22Rv1 (cell line): ENCODE measurements around the gene ACADL.
"Not testable (repeated sequence)": the region's sequence is repeated elsewhere in the genome, so short reads cannot be mapped to it uniquely, and the experiment has no call there.

Experiments used
- H3K27ac ChIP-seq: fragments of 450-650 bp; 2 replicates; pipeline ENCODE4 v1.5.1; 2017
- ZFX ChIP-seq: fragments of 450-650 bp; IDR thresholded peaks from 2 replicates; pipeline ENCODE4 v1.6.1; 2017; ENCODE audit warnings: antibody characterized with exemption, borderline replicate concordance
- TF ChIP-seq, protein P1 (sequence below): fragments of 450-650 bp; IDR thresholded peaks from 2 replicates; pipeline ENCODE4 v1.5.1; 2017; ENCODE audit warnings: mild to moderate bottlenecking

ACADL gene

DNA sequence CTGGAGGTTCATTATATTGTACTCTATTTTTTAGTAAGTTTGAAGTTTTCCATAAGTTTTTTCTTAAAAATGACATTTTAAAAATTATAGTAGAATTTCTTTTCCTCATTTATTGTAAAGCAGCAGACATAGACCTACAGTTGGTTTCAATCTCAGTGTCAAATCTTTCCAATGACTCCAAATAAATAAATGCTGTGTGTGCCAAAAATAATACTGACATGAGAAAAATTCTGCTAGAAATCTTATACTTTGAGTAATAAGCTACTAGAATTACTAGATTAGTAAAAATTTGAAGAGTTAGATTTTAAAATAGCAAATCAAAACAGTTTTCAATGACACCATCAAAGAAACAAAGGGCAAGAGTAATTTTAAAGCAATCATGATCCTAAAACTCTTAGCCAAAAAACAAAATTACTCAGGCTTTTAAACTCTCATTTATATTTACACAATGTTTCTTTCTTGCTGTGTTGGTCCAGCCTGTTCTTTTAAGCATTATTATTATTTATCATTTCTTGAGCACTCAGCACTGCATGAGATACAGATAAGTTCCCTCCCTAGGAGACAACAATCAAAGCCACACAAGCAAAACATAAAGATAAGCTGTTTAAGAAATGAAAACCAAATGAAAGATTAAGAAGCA is 45.8 kb downstream of the ACADL start:
- H3K27ac ChIP-seq: no peak overlapping the region

DNA sequence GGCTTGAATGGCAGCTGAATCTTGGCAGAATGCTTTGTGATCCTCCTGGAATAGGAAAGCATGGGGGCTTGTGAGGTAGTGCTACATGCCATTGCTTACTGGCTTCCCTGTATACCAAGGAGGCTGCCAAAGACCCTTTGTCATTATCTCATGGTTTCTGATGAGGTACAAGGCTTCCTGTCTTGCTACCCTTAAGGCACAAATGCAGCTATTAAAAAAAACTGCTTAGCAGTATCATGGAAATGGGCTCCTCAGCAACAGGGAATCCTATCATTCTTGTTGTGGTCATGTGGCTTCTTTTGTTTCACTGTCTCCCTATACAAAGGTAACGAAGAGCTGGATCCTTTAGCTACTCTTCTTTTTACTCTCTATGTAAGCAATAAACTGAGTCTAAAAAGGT is 47.5 kb downstream of the ACADL start:
- H3K27ac ChIP-seq: no peak overlapping the region
- TF ChIP-seq, protein P1, sequence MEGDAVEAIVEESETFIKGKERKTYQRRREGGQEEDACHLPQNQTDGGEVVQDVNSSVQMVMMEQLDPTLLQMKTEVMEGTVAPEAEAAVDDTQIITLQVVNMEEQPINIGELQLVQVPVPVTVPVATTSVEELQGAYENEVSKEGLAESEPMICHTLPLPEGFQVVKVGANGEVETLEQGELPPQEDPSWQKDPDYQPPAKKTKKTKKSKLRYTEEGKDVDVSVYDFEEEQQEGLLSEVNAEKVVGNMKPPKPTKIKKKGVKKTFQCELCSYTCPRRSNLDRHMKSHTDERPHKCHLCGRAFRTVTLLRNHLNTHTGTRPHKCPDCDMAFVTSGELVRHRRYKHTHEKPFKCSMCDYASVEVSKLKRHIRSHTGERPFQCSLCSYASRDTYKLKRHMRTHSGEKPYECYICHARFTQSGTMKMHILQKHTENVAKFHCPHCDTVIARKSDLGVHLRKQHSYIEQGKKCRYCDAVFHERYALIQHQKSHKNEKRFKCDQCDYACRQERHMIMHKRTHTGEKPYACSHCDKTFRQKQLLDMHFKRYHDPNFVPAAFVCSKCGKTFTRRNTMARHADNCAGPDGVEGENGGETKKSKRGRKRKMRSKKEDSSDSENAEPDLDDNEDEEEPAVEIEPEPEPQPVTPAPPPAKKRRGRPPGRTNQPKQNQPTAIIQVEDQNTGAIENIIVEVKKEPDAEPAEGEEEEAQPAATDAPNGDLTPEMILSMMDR: no peak
- no peak for TF ChIP-seq ZFX

More for the DNA sequence above, 45.8 kb downstream of the ACADL start:
- TF ChIP-seq, protein P1: no peak
- no peak for TF ChIP-seq ZFX

DNA sequence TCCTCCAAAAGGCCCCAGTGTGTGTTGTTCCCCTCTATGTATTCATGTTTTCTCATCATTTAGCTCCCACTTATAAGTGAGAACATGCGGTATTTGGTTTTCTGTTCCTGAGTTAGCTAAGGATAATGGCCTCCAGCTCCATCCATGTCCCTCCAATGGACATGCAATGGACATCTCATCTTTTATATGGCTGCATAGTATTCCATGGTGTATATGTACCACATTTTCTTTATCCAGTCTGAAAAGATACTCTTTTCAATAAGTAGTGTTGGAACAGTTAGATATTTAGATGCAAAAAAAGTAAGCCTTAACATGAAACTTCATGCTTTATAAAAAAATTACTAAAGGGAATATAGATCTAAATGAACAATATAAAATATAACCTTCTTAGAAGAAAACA is 48.1 kb downstream of the ACADL start:
- not testable (repeated sequence) for H3K27ac ChIP-seq

DNA sequence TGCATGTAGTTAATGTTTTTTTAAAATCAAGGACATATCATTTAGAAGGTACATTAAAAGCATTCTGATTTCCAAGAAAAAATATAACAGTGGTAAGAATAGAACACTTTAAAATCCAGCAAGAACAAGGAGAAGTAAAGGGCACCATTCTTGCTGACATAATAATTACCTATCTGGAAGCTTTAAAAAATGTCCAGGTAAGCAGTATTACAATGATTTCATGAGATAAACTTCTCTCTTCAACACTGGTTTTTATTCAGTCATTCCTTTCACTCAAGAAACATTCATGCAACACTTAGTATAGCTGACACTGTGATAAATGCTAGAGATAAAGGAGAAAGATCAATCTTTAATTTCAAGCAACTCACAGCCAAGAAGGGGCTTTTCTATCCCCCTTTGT is 51.2 kb downstream of the ACADL start:
- no peak overlapping the region for H3K27ac ChIP-seq

DNA sequence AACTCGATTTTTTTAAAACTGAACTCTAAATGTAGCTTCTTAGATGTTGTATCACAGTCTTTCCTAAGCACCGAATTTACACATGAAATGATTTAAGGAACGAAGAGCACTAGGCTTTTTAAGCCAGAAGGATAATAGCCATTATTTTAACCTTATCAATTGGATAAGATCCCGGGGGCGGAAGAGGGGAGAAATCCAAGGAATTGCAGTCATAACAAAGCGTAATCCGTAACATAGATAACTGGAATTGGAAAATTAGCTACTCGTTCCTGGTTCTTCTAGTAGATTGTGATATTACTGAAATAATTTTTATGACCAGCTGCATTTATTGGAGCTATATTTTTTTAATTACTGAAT is 53.0 kb downstream of the ACADL start:
- peak overlapping the region; percentile 97 for H3K27ac ChIP-seq

More for the DNA sequence above, 51.2 kb downstream of the ACADL start:
- TF ChIP-seq, protein P1: no peak
- TF ChIP-seq ZFX: no peak

DNA sequence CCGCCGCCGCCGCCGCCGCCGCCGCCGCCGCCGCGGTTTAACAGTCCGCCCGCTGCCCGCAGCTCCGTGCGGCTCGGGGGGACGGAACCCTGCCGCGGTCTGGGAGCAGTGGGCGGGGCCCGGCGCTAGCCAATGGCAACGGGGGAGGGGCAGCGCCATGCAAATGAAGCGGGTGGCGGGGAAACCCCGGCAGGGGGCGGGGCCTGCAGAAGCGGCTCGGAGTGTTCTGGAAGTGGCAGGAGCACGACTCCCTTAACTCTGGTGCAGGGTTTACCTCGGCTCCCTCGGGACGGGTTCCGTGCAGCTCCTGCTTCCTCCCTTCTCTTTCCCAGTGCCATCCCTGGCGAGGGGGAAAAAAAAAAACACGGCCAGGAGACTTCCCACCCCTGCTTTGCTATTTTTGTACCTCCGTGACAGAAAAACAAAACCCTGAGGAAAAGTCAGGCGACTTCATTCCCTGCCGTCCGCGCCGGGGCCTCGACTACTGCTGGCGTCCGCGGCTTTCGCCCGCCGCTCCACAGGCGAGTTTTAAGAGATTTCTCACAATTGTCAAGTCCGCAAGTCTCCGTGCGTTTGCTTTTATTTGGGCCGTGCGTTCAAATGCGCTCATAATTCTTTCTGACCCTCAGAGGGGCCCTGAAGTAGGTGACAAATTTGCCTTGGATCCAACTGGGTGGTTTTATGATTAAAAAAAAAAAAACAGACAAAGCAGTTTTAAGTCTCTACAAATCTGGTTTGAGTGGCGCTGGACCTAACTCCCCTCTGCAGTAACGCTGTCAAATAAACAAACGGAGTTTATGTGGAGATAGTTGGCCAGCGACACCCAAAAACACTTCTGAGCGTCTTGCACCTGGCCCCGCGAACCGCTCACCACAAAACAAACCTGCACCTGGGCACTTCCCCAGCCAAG is 53.7 kb downstream of the ACADL start, which contains the start of gene KANSL1L:
Gene KANSL1L, minus strand, starts transcription at position 101 of the 910 bp plus-strand sequence. CDS start 16,827 bp downstream, outside the sequence.
- peak within 1 kb of the TSS; percentile 97 for H3K27ac ChIP-seq
- TF ChIP-seq, protein P1: no peak
- no peak for TF ChIP-seq ZFX

More for the DNA sequence above, 53.0 kb downstream of the ACADL start:
- TF ChIP-seq, protein P1: no peak
- TF ChIP-seq ZFX: no peak

DNA sequence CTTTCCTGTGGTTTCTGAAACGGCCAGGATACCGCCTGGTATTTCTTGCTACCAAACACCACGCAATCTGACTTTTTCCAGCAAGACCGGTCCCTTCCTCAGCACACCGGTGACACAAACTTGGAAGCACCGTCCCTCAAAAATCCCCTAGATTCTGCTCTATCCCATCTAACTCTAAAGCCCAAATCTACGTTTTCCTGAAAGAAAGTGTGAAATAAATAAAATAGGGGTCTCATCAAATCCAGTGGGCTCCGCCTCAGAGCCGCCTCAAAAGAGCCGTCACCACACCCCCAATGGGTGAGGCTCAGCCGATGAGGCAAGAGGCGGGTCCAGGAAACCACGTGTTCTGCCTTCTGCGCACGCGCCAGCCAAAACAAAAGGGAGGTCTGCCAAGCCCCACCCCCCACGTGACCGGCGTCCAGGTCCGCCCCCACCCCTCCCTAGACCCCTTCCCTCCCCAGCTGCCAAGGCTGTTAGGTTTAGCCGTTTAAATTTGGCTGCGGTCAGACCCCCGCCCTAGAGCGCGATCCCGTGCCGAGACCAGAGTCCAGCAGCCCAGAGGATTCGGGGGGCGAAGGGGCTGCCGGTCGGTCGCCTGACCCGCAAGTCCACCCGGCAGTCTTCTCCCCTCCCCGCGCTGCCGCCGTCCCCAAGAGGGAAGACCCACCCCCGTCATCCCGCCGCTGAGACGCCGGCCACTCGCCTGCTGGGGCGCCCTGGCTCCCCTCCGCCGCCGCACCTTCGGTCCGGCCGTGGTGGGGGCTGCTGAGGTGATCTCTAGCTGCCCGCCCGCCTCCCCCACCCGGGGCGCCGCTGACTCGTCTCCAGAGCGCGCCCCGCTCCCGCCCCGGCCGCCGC is 54.6 kb downstream of the ACADL start:
- H3K27ac ChIP-seq: peak overlapping the region; percentile 97

More for the DNA sequence above, 54.6 kb downstream of the ACADL start:
- TF ChIP-seq, protein P1: no peak
- no peak for TF ChIP-seq ZFX
